Adrenal gland (tissue), 12 donors: ENCODE measurements around the gene ATXN1. TPM values are rescaled to one million over a fixed set of nuclear protein-coding genes. Genes with fewer than 3 reads are reported as not detected.

Source experiments
- DNase-seq, 7 donors: peaks; one replicate each; pipeline ENCODE4 v3.0.0-alpha.2; 2019 to 2020
- H3K27ac ChIP-seq, 5 donors: fragments of 200-600 bp; sonication (generic) in 4 of 5; 1 replicate in 3 of 5; 2 replicates in 2 of 5; pipeline versions ENCODE4 v1.5.1 to v1.8.0; 2016 to 2020; ENCODE audit warnings: mild to moderate bottlenecking in 1 of 5
- H3K27me3 ChIP-seq: fragments of 200-600 bp; 2 replicates; pipeline ENCODE4 v1.8.0; 2021
- H3K36me3 ChIP-seq, 2 donors: fragments of 200-600 bp; replicated peaks in 1 of 2; 1 replicate in 1 of 2; 2 replicates in 1 of 2; pipeline versions ENCODE4 v1.5.1 to v1.8.0; 2018 to 2022
- H3K4me1 ChIP-seq, 2 donors: fragments of 200-600 bp; replicated peaks in 1 of 2; 1 replicate in 1 of 2; 2 replicates in 1 of 2; pipeline versions ENCODE4 v1.5.1 to v1.8.0; 2018 to 2021
- H3K4me3 ChIP-seq, 4 donors: fragments of 200-600 bp; sonication (generic) in 3 of 4; one replicate each; pipeline ENCODE4 v1.5.1; 2016 to 2018
- H3K9me3 ChIP-seq, 3 donors: fragments of 200-600 bp; sonication (generic) in 1 of 3; replicated peaks in 1 of 3; 1 replicate in 2 of 3; 2 replicates in 1 of 3; pipeline versions ENCODE4 v1.5.1 to v1.8.0; 2016 to 2021
- CTCF ChIP-seq, 6 experiments: fragments of 450-650 bp in 4 of 6; fragments of 200-600 bp in 2 of 6; sonication (generic) in 1 of 6; IDR thresholded peaks; 1 replicate in 5 of 6; 2 replicates in 1 of 6; pipeline versions ENCODE4 v1.5.1 to v1.8.0; 2016 to 2021; ENCODE audit warnings: antibody characterized with exemption in 6 of 6, mild to moderate bottlenecking in 2 of 6, moderate library complexity in 1 of 6
- POLR2A ChIP-seq, 2 donors: fragments of 450-650 bp; IDR thresholded peaks; one replicate each; pipeline ENCODE4 v1.6.1; 2017; ENCODE audit warnings: antibody characterized with exemption in 2 of 2, mild to moderate bottlenecking in 2 of 2, moderate library complexity in 1 of 2
- WGBS, 4 donors: extraction: QIAGEN DNeasy Blood & Tissue Kit in 2 of 4; methylation state at CpG; one replicate each; pipeline versions ENCODE4 v1.1.5 to v1.1.7; 2013 to 2017; 5-methylcytosine and 5-hydroxymethylcytosine counted together
- intact Hi-C, 2 donors: fragments of 100-400 bp; cut with DNase I; formaldehyde crosslinking; loops; one replicate each; pipeline versions ENCODE4 v1.14.1 to v1.15.0; 2022 to 2023
- polyA plus RNA-seq, 3 donors: library from polyadenylated mRNA; stranded (reverse); fragments of 200-250 nt in 2 of 3; fragments of 350-450 nt in 1 of 3; fragmentation: Illumina TruSeq in 1 of 3; extraction: RNeasy Lipid Tissue Mini Kit (QIAGEN cat#74804) in 1 of 3; gene quantifications; one replicate each; pipeline ENCODE4 v1.2.3, GENCODE V29; 2013 to 2014
- total RNA-seq, 9 donors: library from RNA; depleted of rRNA in 4 of 9; stranded (reverse); fragments of >200 nt in 4 of 9; fragments of 120-200 nt in 1 of 9; fragmentation: NEBNext Ultra II Directional in 1 of 9; extraction: Animal tissue kit (Norgen Biotek cat#: 25700) in 1 of 9; gene quantifications; one replicate each; pipeline versions ENCODE4 v1.1.0 to v1.2.4, GENCODE V29; 2013 to 2023
- donor health status: healthy with polysubstance abuse.
- donor health status: Bipolar disorder and iron deficiency.
- donor health status: DM: yes; HTN: yes; CAD: no.
- donor health status: DM: no; HTN: no; CAD: no.
- donor health status: DM: no; HTN: no; CAD: no.
- donor health status: DM: yes; HTN: yes; CAD: no.

The ATXN1 gene
- total and polyA plus RNA-seq, 12 donors, result 3.4 to 51.3 (median 25.4) TPM

- H3K27ac ChIP-seq, result peak overlapping the region in 2 of 5 donors; percentile 35 to 69
These were observed 77.0 kb downstream of the ATXN1 start for GRCh38 chr6:16684195-16684689.

GRCh38 chr6:16683641-16684194 lies 77.5 kb downstream of the ATXN1 start:
- TF ChIP-seq CTCF (IDR thresholded peaks at IDR 0.05), result no peak
- no peak for TF ChIP-seq POLR2A (IDR thresholded peaks at IDR 0.05)
- DNase-seq, result peak; percentile 76 to 91 (median 89)
- Histone ChIP-seq H3K4me1 (peaks cover 13 to 25% of the 10 kb centered on the region in 2 donors), H3K27ac (peak overlapping the region in 3 of 5 donors; percentile 35 to 69 (median 52)), H3K9me3 (no peaks in the 10 kb centered on the region), H3K36me3 (no peaks in the 10 kb centered on the region), H3K4me3 (no peak overlapping the region), H3K27me3 (no peaks in the 10 kb centered on the region)
- intact Hi-C loops, result no loop called here
- 28 to 33% (median 31%) methylated on average over 4 of the region's 4 CpGs for WGBS, 4 donors

More at GRCh38 chr6:16684195-16684689, 77.0 kb downstream of the ATXN1 start:
- 75 to 86% (median 83%) methylated on average over 5 of the region's 5 CpGs for whole genome bisulfite sequencing, 4 donors
- no peaks in the 10 kb centered on the region for H3K9me3 ChIP-seq
- no peaks in the 10 kb centered on the region for H3K27me3 ChIP-seq
- H3K4me3 ChIP-seq, result no peak overlapping the region
- peaks cover 13 to 25% of the 10 kb centered on the region in 2 donors for H3K4me1 ChIP-seq
- DNase-seq, result no peak
- no peak for TF ChIP-seq CTCF (IDR thresholded peaks at IDR 0.05)
- no peak for TF ChIP-seq POLR2A (IDR thresholded peaks at IDR 0.05)
- H3K36me3 ChIP-seq, result no peaks in the 10 kb centered on the region
- intact Hi-C loops, result no loop called here

GRCh38 chr6:16681260-16681873 lies 79.9 kb downstream of the ATXN1 start:
- Histone ChIP-seq H3K4me1 (peaks cover 16 to 41% of the 10 kb centered on the region in 2 donors), H3K9me3 (no peaks in the 10 kb centered on the region), H3K4me3 (no peak overlapping the region), H3K27ac (peak overlapping the region in 3 of 5 donors; percentile 22 to 46 (median 45)), H3K36me3 (no peaks in the 10 kb centered on the region), H3K27me3 (no peaks in the 10 kb centered on the region)
- intact Hi-C loops, result no loop called here
- TF ChIP-seq POLR2A (IDR thresholded peaks at IDR 0.05), result peak in 1 of 2 donors; percentile 46
- no peak for TF ChIP-seq CTCF (IDR thresholded peaks at IDR 0.05)
- 71 to 88% (median 77%) methylated on average over 8 of the region's 8 CpGs for whole genome bisulfite sequencing, 4 donors
- no peak for DNase-seq

- Histone ChIP-seq H3K4me1 (peaks cover 16 to 52% of the 10 kb centered on the region in 2 donors), H3K27me3 (no peaks in the 10 kb centered on the region), H3K4me3 (no peak overlapping the region), H3K9me3 (no peaks in the 10 kb centered on the region), H3K27ac (no peak overlapping the region), H3K36me3 (no peaks in the 10 kb centered on the region)
- no peak for DNase-seq
- no peak for TF ChIP-seq CTCF (IDR thresholded peaks at IDR 0.05)
- TF ChIP-seq POLR2A (IDR thresholded peaks at IDR 0.05), result no peak
- intact Hi-C loops, result loop anchor here in 1 of 2 donors (10.0 kb wide), 1 partner anchor 86 kb away; the partner anchor contains the start of gene ATXN1
- 88 to 96% (median 93%) methylated on average over 1 of the region's 1 CpG for WGBS, 4 donors
These were observed 82.2 kb downstream of the ATXN1 start for GRCh38 chr6:16679050-16679449.
